Measurements from ENCODE around the gene PPY.
"Not testable (repeated sequence)": the region's sequence is repeated elsewhere in the genome, so short reads cannot be mapped to it uniquely, and the experiment has no call there.

DNA sequence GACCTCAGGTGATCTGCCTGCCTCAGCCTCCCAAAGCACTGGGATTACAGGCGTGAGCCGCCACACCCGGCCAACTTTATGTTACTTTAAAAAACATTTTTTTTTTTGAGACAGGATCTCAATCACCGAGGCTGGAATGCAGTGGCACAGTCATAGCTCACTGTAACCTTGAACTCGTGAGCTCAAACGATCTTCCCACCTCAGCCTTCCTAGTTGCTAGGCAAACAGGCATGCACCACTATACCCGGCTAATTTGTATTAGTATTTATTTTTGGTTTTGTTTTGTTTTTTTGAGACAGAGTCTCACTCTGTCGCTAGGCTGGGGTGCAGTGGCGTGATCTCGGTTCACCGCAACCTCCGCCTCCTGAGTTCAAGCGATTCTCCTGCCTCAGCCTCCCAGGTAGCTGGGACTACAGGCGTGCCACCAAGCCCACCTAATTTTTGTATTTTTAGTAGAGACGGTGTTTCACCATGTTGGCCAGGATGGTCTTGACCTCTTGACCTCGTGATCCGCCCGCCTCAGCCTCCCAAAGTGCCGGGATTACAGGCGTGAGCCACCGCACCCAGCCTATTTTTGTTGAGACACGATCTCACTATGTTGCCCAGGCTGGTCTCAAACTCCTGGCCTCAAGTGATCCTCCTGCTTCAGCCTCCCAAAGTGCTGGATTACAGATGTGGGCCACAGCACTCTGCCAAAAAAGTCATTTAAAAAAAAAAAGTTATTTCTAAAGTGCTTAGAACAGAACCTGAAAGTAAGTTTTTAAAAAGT, 30.4 kb upstream of the PPY start:
- TF ChIP-seq, protein P1, sequence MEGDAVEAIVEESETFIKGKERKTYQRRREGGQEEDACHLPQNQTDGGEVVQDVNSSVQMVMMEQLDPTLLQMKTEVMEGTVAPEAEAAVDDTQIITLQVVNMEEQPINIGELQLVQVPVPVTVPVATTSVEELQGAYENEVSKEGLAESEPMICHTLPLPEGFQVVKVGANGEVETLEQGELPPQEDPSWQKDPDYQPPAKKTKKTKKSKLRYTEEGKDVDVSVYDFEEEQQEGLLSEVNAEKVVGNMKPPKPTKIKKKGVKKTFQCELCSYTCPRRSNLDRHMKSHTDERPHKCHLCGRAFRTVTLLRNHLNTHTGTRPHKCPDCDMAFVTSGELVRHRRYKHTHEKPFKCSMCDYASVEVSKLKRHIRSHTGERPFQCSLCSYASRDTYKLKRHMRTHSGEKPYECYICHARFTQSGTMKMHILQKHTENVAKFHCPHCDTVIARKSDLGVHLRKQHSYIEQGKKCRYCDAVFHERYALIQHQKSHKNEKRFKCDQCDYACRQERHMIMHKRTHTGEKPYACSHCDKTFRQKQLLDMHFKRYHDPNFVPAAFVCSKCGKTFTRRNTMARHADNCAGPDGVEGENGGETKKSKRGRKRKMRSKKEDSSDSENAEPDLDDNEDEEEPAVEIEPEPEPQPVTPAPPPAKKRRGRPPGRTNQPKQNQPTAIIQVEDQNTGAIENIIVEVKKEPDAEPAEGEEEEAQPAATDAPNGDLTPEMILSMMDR (IDR thresholded peaks at IDR 0.05), result not testable (repeated sequence)
- TF ChIP-seq POLR2A (IDR thresholded peaks at IDR 0.05), result not testable (repeated sequence)

Measured in lower leg skin (tissue), 3 donors.